Activated CD4-positive, alpha-beta T cell treated with anti-CD3 and anti-CD28 coated beads, Interleukin-2, Interleukin-4, amounts not matched to agents 100 ng/mL and 50 ng/mL, durations not matched to agents 16 hours and 8 hours (primary cell): ENCODE measurements around the gene AACS.
"Not testable (repeated sequence)": the region's sequence is repeated elsewhere in the genome, so short reads cannot be mapped to it uniquely, and the experiment has no call there.

ENCODE experiments used
- DNase-seq: peaks from one replicate; pipeline ENCODE4 v3.0.0-alpha.2; 2020; ENCODE audit warnings: low spot score

Gene AACS

DNA sequence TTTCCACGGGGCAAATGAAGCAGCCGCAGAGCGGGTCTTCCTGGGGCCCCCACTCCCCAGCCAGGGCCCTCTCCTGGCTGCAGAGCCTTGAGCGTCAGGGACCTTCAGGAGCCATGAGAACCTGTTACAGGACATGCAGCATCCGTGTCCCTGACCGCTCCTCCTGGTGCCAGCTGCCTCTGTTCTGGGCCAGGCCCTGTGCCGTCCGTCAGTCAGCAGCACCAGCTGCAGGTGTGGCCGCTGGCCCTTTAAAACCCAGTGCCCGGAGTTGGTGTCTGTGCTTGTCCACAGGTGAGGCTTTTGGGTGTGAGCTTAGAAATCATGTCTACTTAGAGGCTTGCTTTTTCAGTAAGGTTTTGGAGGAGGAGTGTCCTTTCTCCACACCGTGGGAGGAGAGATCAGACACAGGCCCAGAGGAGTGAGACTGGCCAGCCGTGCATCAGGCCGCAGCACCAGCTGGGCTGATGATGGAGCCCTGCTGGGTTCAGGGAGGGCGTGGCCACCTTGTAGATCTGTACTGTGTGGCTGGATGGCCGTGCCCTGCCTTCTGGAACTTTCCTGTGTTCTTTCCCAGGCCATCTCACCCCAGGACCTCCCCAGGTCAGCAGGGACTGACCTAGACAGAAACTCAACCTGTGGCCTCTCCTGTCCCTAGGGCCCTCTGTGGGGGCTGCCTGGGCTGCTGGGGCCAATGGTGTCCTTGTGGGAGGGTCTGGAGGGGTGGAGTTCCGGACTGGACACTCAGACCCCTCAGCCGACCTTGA lies 27.1 kb downstream of the AACS start:
- DNase-seq, result no peak

DNA sequence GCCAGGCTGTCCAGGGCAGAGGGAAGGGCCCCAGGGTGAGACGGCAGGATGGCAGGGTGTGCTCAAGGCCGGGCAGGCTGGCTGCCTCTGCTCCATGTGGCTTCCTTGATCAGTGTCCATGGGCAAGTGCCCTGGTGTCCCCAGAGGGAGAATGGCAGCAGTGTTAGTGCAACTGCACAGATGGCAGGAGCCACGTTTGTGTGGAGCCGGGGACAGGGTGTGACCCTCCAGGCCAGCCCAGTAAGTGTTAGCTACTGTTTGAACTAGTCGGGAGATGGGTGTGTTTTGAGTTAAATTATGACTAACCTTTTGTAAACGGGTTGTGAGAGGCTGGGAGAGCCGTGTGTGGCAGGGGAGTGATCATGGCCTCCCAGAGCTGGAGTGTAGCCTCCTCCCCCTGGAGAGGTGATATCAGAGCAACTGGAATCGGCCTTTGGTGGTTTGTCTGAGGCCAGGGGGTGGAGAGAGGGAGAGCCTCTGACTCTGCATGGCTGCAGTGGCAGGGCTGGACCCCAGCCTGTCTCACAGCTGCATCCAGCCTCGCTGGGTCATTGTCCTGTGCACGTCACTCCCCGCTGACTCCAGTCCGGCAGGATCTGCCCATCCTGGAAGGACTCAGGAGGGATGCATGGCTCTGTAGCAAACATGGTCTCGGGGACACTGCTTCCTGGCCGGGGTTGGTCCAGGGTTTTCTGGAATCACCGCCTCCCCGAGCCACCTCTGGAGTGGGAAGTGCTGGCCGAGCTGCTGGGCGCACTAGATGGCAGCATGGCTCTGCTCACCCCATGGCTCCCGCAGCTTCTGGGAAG lies 27.8 kb downstream of the AACS start:
- no peak for DNase-seq

DNA sequence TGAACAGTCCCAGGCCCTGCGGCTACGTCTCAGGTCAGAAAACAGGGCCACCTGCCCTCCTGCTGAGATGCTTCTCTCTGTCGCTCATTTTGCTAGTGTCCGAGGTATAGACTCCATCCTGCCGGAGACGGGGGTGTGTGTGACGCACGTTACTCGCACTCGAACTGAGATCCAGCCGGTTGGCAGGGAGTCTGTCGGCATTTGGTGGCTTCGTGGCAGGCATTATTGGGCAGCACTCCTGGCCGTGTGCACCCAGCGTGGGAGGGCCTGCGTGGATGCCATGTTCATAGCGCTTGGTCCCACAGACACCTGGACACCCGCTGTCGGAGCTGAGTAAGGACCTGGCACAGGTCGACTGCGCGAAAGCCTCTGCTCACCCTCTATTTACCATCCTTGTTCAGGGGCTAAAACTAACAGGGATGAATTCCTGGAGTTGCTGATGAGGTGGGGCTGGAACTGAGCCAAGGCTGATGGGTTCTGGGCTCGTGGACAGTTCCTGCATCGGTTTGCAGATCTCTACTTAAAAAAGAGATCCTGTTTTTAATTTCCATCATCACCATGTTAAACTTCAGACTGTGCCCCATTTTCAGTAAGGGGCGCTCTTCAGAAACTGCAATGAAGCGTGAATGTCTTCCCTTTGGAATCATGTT lies 28.6 kb downstream of the AACS start:
- no peak for DNase-seq

DNA sequence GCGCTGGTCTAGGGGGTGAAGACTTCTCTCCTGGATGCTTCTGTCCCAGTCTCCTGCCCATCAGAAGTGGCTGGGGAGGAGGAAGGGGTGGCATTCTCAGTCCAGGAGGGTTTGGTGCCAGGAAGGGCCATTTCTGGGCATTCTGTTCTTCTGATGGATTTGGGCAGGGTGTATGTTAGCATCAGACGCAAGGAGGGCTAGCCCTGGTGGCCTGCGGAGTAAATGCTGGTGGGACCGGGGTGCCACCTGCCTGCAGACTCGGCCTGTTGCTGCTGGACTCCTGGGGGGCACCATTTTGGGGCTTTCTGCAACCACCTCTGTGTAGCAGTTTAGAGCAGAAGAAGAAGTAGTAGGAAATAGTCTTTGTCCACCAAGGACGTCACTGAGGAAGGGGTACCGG lies 31.7 kb downstream of the AACS start:
- DNase-seq, result no peak

DNA sequence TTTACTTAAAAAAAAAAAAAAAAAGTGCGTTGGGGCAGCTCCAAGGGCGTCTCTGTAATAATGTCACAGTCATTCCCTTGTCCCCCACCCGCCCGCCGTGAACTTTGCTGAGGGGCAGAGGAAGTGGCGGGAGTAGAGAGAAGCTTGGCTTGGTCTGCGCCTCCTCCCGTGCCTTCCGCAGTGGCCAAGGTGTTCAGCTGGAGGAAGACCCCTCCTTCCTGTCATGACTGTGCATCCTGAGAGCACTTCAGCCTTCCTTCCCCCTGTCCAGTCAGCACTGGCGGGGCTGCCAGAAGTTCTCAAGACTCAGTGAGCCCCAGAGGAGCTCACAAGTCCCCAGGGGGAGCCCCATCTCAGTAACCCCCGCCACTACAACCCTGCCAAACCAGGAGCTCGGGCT lies 32.2 kb downstream of the AACS start:
- no peak for DNase-seq

DNA sequence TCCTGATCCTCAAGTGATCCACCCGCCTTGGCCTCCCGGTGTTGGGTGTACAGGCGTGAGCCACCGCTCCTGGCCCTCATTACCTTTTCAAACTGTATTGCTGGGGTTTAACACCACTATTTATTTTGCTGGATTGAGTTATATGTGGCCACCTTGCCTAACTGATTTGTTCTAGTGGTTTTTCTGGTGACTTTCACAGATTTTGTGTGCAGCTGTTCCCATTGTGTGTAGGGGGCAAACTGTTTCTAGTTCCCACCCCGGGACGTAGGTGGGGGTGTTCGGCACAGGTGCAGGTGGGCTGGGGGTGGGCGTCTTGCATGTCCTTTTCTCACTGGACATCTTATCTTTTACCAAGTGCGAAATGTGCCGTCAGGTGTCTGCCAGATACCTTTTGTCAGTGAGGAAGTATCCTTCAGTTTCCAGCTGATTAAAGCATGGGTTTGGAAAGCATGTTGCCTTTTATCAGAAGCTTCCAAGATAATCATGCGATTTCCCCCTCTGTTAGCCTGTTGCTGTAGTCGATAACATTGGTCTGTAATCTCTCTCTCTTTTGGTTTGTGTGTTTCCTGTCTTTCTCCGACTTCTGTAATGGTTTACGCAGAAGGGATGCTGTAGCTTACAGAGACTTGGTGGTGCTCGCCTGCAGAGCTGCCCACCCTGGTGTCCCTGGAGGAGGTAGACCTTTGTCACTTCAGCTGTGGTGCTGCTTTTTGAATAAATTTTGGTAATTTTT lies 33.6 kb downstream of the AACS start:
- DNase-seq, result no peak

DNA sequence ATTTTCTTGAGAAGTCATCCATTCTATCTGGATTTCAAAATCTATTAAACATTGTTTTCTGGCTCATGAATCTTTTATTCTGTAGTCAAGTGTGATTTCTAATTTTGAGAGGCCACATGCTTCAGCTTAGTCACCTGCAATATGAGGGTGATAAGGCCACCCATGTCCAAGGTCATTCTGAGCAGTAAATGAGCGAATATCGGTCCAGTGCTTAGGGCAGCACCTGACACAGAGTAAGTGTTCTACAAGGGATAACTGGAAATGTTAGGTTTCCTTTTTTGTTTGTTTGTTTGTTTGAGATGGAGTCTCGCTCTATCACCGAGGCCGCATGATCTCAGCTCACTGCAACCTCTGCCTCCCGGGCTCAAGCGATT lies 34.2 kb downstream of the AACS start:
- no peak for DNase-seq

DNA sequence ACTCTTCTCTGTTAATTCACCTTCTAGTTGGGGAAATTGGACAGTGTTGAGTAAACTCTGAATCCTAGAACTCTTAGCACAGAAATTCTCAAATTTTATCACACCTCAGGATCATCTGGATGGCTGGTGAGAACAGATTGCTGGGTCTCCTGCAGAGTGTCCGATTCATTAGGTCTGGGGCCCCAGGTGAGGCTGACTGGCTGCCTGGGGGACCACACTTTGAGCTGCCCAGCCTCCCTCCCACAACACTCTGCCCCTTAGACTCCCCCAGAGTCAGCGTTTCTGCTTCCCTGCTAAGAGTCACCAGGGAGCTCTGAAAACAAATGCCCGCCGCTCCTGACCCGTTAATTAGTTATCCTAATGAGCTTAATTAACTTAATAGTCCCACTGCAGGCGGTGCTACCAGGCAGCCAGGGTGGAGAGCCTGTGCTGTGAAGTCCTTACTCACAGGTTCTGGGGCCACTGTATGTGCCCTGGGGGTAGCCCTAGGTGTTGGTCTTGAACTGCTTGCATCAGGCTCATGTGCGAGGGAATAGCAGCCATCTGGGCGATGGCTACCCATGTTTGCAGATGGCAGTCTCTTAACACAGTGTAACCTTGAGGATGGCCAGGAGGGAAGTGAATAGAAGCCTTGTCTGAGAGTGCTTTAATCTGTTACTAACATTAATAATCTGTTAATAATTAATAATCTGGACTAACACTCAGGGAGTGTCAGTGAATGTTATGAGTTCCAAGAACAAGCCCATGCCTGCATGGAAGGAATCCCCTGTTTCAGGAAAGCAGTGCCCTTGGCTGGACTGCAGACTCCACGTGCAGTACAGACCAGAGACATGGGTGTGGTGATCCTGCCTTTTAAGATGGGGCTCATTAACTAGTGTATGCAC lies 35.6 kb downstream of the AACS start:
- no peak for DNase-seq

DNA sequence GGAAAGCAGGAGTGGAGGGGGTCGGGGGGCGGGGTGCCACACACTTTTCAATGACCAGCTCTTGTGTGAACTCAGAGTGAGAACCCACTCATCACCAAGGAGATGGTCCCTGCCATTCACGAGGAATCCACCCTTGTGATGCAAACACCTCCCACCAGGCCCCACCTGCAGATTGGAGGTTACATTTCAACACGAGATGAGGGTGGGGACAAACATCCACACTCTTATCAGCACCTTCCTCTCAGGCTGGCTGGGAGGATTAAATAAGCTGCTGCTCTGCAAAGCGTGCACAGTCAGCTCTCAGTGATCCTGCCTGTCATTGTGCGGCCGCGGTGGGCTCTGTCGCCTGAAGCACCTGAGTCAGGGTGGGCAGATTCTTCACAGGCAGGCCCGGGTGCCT lies 39.7 kb downstream of the AACS start:
- DNase-seq, result no peak

DNA sequence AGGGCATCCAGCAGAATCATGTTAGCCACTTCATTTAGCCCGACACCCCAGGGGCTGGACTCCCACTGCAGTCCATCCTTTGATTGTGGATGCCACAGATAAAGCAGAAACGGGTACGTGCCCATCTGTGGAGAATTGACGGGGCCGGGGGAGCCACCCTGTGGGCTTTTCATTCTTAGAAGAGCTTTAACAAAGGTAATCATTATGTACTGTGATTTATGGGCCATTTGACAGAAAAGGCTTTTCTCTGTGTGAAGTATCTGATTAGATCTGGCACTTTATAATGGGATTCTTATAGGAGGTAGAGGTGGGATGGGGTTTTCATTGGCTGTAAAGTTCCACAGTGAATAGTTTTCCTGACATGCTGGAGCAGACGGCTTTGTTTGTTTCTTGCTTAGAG lies 40.4 kb downstream of the AACS start:
- DNase-seq, result no peak

DNA sequence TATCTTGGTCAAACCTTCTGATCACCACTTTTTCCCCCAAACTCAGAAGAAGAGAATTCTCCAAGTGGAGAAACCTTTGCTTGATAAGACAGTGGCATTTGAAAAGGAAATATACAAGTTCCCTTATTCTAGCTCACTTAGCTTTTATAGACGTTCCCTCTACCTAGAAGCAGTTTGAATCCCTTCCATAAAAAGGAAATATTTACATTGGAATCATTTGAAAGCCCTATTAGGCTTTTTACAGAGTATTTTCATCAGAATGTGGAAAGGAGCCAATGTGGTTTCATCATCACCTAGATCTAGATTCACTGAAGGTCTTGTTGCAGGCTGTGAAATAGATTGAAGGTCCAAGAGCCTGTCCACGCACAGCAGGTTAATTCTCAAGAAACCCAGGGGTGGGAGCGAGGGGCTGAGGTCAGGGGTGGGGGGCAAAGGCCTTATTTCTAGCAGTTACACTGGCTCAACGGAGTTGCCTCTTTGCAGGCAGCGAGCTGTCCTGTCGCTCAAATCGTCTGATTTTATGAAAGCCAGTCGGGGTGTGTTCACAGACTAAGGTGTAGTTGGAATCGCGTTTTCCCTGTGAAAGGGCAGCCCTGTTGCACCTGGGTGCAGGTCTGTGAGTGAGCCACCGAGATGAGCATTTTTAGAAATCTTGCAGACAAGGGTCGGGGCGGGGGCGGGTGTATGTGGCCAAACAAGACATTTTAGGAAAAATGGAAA lies 45.6 kb downstream of the AACS start:
- DNase-seq, result no peak

DNA sequence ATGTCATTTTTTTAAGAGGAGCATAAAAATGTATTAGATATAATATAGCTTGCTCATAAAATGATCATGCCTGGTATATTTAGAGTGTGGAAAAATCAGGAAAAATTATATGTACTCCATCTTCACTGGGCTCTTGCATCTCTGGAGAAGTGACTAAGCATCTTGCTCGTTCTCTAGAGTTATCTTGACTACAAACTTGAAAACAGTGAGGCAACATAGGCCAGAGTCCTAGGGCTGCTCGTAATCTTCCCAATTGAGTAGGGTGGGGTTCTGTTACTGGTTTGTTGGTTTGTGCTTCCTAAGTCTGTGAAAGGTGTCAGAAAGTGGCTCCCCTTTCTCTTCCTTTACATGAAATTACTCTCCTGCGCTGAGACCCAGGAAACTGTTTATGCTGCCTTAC lies 46.2 kb downstream of the AACS start:
- no peak for DNase-seq

DNA sequence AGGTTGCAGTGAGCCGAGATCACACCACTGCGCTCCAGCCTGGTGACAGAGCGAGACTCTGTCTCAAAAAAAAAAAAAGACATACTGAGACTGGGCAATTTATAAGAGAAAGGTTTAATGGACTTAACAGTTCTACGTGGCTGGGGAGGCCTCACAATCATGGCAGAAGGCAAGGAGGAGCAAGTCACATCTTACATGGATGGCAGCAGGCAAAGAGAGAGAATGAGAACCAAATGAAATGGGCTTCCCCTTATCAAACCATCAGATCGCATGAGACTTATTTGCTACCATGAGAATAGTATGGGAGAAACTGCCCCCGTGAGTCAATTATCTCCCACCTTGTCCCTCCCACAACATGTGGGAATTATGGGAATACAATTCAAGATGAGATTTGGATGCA lies 47.4 kb downstream of the AACS start:
- DNase-seq, result not testable (repeated sequence)

DNA sequence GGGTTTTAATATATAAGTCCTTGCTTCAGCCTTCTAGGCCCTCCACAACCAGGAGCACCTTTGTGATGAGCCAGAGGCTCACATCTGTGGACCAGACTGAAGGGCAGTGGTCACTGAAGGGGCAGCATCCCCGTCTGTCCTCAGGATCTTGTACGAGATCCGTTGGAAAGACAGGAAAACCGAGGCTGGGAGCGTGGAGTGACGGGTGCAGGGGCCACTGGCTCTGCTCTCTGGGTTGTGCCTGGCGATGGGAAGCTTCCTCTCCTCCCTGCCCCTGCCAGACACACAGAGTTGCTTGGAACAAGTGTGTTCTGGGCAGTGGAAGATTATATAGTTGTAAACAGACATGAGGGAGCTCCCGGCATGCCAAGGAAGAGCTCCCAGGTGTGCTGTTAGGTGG lies 48.0 kb downstream of the AACS start:
- DNase-seq, result no peak

DNA sequence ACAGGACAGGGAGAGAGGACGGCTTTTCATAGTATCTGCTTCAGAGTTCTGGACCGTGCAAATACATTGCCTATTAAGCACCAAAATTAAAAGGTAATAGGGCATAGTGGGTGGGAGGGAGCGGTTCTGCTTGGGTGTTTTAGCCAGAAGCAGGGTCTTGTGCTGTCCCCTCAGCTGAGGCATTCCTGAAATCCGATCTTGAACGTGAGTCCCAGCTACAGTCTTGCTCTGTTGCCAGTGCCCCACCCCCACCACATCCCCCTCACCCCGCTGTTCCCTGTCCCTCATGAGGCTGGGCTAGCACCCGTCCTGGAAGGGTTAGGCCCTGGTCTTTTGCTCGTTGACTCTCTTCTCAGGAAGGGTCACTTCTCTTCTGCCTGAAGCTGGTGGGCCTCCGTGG lies 48.6 kb downstream of the AACS start:
- no peak for DNase-seq

DNA sequence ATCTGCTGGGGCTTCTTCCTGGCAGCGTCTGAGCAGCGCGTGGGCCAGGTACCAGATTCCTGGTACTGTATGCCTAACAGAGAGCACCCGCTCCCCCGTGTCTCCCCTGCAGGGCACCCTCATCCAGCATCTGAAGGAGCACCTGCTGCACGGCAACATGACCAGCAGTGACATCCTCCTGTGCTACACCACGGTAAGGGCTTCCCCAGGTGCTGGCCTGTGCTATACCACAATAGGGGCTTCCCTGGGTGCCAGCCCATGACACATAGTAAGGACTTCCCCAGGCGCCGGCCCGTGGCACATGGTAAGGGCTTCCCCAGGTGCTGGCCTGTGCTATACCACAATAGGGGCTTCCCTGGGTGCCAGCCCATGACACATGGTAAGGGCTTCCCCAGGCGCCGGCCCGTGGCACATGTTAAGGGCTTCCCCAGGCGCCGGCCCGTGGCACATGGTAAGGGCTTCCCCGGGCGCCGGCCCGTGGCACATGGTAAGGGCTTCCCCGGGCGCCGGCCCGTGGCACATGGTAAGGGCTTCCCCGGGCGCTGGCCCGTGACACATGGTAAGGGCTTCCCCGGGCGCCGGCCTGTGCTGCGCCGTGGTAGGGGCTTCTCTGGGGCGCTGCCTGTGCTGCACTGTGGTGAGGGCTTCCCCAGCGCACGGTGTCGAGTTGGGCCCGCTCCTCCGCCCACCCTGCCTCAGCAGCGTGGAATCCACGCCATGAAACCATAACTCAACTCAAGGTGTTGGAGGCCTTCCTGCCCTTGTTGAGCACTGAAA lies 49.3 kb downstream of the AACS start:
- no peak for DNase-seq

DNA sequence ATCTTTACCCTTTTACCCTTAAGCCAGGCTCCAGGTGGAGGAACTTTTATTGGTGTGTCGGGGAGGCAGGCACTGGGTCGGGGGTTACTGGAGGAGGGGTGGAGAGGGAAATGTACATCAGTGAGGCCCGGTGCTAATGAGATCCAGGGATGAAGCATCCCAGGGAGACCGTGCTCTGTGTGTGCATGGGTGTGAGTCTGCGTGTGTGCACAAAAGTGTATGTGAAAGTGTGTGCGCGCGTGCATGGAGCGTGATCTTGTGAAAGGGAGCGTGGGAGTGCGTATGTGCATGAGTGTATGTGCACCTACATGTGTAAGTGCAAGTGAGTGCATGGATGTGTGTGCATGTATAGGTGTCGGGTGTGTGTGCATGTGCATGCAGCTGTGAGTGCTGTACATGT lies 55.3 kb downstream of the AACS start:
- DNase-seq, result no peak

DNA sequence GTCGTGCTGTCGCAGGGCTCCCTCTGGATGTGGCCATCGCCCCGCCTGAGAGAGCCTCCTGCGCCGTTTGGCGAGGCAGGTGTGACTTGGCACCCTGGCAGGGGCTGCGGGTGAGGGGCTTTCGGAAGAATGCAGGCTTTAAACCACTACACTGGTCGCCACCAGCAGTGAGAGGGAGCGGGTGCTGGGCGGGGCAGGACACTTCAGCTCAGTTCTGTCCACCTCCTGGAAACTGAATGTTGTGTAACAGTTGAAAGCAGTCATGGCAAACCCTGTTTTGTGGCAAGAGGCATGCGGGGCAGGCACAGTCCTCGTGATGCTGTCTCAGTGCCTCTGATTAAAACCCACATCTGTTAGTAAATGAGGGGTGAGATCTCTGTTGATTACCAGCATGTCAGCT lies 55.9 kb downstream of the AACS start:
- DNase-seq, result no peak

DNA sequence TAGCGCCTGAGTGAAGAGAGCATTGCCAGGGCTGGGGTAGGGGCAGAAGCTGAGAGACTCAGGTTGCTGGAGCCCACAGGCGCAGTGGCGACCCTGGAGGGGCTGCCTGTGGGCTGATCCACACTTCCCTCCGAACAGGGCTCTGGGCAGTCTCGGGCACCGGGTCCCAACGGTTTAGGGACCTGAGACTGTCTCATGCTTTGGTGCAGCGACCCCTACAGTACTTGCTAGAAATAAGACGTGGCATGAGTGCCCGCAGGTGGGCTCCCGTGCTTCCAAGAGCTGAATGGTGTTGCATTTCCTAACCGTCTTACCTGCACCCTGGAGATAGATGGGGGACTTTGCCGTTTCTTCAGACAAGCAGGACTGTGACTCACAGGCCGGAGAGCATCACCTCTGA lies 57.4 kb downstream of the AACS start:
- DNase-seq, result no peak

DNA sequence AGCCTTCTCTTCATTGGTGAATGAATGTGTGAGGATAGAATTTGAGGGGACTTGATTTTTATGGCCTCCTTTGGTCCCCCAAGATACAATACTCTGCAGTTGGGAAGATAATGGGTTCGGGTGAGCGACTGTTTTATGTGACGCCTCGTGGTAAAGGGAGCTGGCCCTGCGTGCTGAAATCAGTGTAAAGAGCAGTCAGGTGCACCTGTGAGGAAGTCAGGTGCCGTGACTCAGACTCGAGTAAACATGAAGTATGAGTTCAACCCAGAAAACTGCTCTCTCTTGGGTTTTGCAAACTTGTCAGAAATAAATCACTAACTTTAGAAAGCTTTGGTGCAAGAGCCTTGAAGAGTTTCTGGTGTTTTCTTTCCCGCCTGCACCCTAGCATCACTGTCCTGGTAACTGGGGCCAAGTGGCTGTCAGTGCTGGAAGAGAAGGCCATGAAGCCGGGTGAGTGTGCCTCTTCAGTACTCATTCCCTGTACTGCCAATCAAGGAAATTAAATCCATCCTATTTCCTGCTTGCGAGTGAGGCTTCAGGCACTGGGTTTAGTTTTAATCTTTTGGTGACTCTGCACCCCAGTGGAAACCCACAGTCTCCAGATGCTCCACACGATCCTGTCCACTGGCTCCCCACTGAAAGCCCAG lies 59.2 kb downstream of the AACS start:
- no peak for DNase-seq
